Measurements from ENCODE around the gene RDM1.
"Not testable (repeated sequence)": the region's sequence is repeated elsewhere in the genome, so short reads cannot be mapped to it uniquely, and the experiment has no call there.

Gene RDM1

DNA sequence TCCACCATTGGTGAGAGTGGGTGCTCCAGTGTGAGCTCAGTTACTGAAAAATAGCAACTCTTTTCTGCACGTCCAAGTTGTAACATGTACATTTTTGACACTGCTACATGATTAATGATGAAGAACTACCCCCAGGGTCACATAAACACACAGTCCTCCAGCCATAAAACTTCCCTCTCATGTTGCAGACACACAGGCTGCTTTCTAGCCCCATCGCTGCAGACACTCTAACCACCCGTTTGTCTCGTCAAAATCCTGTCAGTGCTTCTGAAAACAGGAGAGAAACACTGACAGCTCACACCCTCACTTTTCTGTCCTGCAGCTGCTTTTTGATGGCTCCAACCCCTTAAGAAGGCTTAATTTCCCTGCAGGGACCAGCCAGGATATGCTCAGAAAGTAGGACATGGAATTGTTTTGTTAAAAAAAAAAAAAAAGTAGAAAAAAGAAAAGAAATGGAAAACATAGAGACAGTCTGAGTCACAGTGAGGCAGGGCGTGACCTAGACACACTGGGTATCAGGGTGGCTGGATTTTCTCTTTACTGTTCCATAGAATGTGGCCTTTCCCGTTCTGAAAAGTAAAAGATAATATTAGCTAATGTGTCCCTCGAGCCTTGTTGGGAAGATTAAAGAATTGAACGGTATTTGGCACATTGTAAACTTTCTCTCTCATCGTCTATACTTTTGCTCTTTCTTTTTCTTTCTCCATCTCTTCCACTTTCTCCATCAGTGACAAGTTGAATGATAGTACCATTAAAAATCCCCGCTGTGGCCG lies 29.7 kb downstream of the RDM1 start:
- Histone ChIP-seq H3K9me3 (ENCODE audit: control insufficient read depth in 2 of 2, low read length in 2 of 2) (no peaks in the 10 kb centered on the region), H3K4me1 (ENCODE audit: control insufficient read depth in 2 of 2, insufficient read depth in 2 of 2, low read length in 2 of 2) (no peaks in the 10 kb centered on the region), H3K4me3 (ENCODE audit: low read length in 2 of 2) (no peak overlapping the region), H3K27me3 (ENCODE audit: control insufficient read depth in 2 of 2, insufficient read depth in 2 of 2, low read length in 2 of 2) (no peaks in the 10 kb centered on the region), H3K36me3 (ENCODE audit: control insufficient read depth in 2 of 2, insufficient read depth in 2 of 2, low read length in 2 of 2) (no peaks in the 10 kb centered on the region), H3K9ac (ENCODE audit: low read depth in 1 of 2, low read length in 2 of 2) (no peak overlapping the region), H3K27ac (ENCODE audit: low read depth in 2 of 2, low read length in 2 of 2) (no peak overlapping the region)

DNA sequence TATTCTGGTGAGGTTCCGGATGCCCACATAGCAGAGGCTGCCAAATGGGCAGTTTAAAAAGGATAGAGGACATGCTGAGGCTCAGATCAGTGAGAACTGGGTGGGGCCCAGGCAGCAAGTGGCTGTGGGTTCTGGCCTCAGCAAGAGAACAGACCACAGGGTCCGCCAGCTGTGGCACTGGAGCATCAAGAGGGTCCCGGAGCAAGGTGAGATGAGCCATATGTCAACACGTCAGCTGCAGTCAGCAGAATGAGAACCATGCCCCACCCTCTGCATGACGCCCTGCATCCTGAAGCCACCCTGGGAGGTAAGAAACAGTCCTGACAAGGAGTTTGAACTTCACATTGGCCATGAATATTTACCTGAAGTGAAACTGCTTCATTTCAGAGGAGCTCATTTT lies 30.3 kb downstream of the RDM1 start:
- Histone ChIP-seq H3K27ac (ENCODE audit: low read depth in 2 of 2, low read length in 2 of 2) (no peak overlapping the region), H3K4me1 (ENCODE audit: control insufficient read depth in 2 of 2, insufficient read depth in 2 of 2, low read length in 2 of 2) (no peaks in the 10 kb centered on the region), H3K9me3 (ENCODE audit: control insufficient read depth in 2 of 2, low read length in 2 of 2) (no peaks in the 10 kb centered on the region), H3K4me3 (ENCODE audit: low read length in 2 of 2) (no peak overlapping the region), H3K36me3 (ENCODE audit: control insufficient read depth in 2 of 2, insufficient read depth in 2 of 2, low read length in 2 of 2) (no peaks in the 10 kb centered on the region), H3K9ac (ENCODE audit: low read depth in 1 of 2, low read length in 2 of 2) (no peak overlapping the region), H3K27me3 (ENCODE audit: control insufficient read depth in 2 of 2, insufficient read depth in 2 of 2, low read length in 2 of 2) (no peaks in the 10 kb centered on the region)

DNA sequence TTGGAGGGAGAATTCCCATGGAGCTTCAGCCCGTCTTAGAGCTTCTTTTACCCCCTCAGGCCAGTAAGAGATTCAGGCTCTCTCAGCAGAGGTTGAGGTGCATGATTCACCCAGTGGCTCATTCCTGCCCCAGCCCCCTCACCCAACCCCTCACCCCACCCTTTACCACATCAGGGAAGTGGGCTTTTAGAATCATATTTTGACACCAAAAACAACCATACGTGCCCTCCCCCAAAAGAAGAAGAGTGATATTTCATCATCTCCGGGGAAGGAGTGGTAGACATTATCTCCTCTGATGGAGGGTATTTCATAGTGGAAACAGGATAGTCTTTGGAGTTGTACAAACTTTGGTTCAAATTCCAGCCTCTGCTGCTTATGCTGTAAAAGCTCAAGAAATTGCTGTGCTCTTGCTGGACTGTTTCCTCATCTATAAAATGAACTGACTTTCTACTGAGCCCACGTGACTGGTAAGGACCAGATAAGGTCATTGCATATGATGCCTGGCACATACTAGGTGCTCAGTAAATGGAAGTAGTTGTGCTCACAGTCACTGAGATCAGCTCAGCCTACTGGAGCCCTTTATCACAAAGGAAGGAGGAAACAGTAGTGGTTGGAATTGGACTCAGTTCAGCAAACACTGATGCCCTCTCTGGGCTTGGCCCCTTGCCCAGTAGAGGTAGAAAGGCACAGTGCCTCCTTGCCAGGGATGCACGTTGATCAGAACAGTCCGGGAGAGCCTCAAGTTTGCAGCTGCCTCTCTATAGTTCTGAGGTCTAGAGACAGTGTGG lies 32.1 kb downstream of the RDM1 start:
- no peaks in the 10 kb centered on the region for H3K36me3 ChIP-seq (ENCODE audit: control insufficient read depth in 2 of 2, insufficient read depth in 2 of 2, low read length in 2 of 2)
- peak overlapping the region in 1 of 2 donors; percentile 16 for H3K27ac ChIP-seq (ENCODE audit: low read depth in 2 of 2, low read length in 2 of 2)
- no peaks in the 10 kb centered on the region for H3K9me3 ChIP-seq (ENCODE audit: control insufficient read depth in 2 of 2, low read length in 2 of 2)
- peak overlapping the region in 1 of 2 donors; percentile 1 for H3K4me3 ChIP-seq (ENCODE audit: low read length in 2 of 2)
- H3K27me3 ChIP-seq (ENCODE audit: control insufficient read depth in 2 of 2, insufficient read depth in 2 of 2, low read length in 2 of 2) = no peaks in the 10 kb centered on the region
- no peak overlapping the region for H3K9ac ChIP-seq (ENCODE audit: low read depth in 1 of 2, low read length in 2 of 2)
- H3K4me1 ChIP-seq (ENCODE audit: control insufficient read depth in 2 of 2, insufficient read depth in 2 of 2, low read length in 2 of 2) = no peaks in the 10 kb centered on the region

DNA sequence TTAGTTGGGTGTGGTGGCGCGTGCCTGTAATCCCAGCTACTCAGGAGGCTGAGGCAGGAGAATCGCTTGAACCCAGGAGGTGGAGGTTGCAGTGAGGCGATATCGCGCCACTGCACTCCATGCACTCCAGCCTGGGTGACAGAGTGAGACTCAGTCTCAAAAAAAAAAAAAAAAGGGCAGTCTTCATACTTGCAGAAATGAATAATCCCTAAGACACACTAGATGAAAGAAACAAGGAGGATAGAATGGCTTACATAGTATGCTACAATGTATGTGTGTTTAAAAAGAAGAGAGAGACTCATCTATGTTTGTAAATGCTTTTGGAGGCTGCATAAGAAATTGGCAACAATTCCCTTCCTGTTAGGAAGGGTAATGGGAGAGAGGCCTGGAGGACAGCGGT lies 32.8 kb downstream of the RDM1 start:
- not testable (repeated sequence) for H3K36me3 ChIP-seq (ENCODE audit: control insufficient read depth in 2 of 2, insufficient read depth in 2 of 2, low read length in 2 of 2); H3K9ac ChIP-seq (ENCODE audit: low read depth in 1 of 2, low read length in 2 of 2); H3K9me3 ChIP-seq (ENCODE audit: control insufficient read depth in 2 of 2, low read length in 2 of 2); H3K27ac ChIP-seq (ENCODE audit: low read depth in 2 of 2, low read length in 2 of 2); H3K27me3 ChIP-seq (ENCODE audit: control insufficient read depth in 2 of 2, insufficient read depth in 2 of 2, low read length in 2 of 2); H3K4me3 ChIP-seq (ENCODE audit: low read length in 2 of 2); H3K4me1 ChIP-seq (ENCODE audit: control insufficient read depth in 2 of 2, insufficient read depth in 2 of 2, low read length in 2 of 2)

DNA sequence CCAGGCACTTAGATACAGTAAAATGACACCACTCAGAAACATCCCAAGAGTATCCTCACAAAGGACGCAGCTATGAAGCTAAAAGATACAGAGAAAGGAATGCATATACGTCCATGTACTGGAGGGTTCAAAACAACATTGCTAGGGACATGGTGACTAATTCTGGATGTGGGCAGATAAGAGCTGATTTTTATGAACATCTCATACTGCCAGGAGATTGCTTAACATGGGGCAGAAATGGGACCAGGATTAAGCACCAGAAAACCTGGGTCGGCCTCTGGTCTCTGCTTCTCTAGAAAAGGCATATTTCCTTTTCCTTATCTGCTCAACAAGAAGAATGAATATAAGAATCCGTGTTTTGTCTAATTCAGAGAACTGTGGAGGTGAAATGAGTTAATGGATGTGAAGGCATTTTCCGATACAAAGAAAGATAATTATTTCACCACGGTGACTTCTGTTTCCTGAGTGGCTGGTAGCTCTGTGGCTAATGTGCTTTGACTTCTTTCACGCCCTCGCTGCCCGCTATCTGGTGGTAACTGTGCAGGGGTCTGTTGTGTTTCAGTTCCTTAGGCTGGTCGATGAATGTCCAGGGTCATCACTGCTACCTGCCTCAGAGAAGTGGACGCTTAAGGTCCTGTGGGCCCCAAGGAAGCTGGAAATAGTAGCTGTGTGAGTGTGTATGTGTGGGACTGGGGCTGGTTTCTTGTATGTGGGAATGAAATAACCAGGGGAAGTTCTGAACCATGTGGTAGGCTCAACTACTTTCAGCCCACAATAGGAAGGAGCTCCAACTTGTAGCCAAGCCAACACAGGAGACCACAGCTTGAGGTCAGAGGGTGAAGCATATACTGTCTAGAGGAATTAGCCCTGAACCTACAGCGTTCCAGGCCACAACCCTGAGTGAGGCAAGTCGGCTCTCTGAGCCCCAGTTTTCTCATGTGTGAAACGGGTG lies 34.7 kb downstream of the RDM1 start:
- H3K36me3 ChIP-seq (ENCODE audit: control insufficient read depth in 2 of 2, insufficient read depth in 2 of 2, low read length in 2 of 2) = no peaks in the 10 kb centered on the region
- H3K9ac ChIP-seq (ENCODE audit: low read depth in 1 of 2, low read length in 2 of 2) = no peak overlapping the region
- no peaks in the 10 kb centered on the region for H3K4me1 ChIP-seq (ENCODE audit: control insufficient read depth in 2 of 2, insufficient read depth in 2 of 2, low read length in 2 of 2)
- no peaks in the 10 kb centered on the region for H3K27me3 ChIP-seq (ENCODE audit: control insufficient read depth in 2 of 2, insufficient read depth in 2 of 2, low read length in 2 of 2)
- no peaks in the 10 kb centered on the region for H3K9me3 ChIP-seq (ENCODE audit: control insufficient read depth in 2 of 2, low read length in 2 of 2)
- no peak overlapping the region for H3K4me3 ChIP-seq (ENCODE audit: low read length in 2 of 2)
- peak overlapping the region in 1 of 2 donors; percentile 5 for H3K27ac ChIP-seq (ENCODE audit: low read depth in 2 of 2, low read length in 2 of 2)

DNA sequence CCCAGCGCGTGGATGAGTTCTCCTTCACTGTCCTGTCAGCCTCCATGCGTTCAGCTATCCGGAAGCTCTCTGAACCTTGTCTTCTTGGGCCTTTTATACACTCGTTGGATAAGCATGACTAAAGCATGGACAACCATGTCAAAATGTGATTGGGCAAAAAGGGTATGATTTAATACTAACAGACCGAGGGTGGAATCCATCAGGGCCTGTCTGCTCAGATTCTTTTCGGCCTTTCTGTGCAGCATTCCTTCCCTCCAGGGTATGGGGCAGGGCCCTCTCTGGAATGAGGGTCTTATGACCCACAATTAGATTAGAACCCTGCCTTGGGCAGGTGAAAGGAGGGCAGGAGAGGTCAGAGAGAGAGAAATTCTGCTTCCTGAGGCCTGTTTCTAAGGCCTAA lies 36.4 kb downstream of the RDM1 start:
- no peak overlapping the region for H3K4me3 ChIP-seq (ENCODE audit: low read length in 2 of 2)
- no peak overlapping the region for H3K27ac ChIP-seq (ENCODE audit: low read depth in 2 of 2, low read length in 2 of 2)
- no peaks in the 10 kb centered on the region for H3K27me3 ChIP-seq (ENCODE audit: control insufficient read depth in 2 of 2, insufficient read depth in 2 of 2, low read length in 2 of 2)
- no peaks in the 10 kb centered on the region for H3K9me3 ChIP-seq (ENCODE audit: control insufficient read depth in 2 of 2, low read length in 2 of 2)
- H3K36me3 ChIP-seq (ENCODE audit: control insufficient read depth in 2 of 2, insufficient read depth in 2 of 2, low read length in 2 of 2) = no peaks in the 10 kb centered on the region
- no peak overlapping the region for H3K9ac ChIP-seq (ENCODE audit: low read depth in 1 of 2, low read length in 2 of 2)
- H3K4me1 ChIP-seq (ENCODE audit: control insufficient read depth in 2 of 2, insufficient read depth in 2 of 2, low read length in 2 of 2) = no peaks in the 10 kb centered on the region

DNA sequence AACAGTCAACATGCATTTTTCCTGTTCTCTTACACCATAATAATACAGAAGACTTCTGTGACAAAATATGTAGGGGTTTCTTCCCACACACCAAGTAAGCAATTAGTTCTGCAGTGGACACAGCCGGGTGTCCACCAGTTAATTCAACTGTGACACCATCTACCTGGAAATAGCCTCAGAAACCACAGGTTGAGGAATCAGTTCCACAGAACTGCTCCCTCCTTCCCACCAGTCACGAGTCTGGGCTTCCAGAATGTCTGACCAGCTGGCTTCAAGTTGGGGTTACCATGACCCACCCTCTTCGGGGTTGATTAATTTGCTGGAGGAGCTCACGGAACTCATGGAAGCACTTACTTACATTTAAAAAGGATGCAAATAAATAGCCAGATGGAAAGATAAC lies 36.8 kb downstream of the RDM1 start:
- no peaks in the 10 kb centered on the region for H3K36me3 ChIP-seq (ENCODE audit: control insufficient read depth in 2 of 2, insufficient read depth in 2 of 2, low read length in 2 of 2)
- H3K27ac ChIP-seq (ENCODE audit: low read depth in 2 of 2, low read length in 2 of 2) = no peak overlapping the region
- no peaks in the 10 kb centered on the region for H3K4me1 ChIP-seq (ENCODE audit: control insufficient read depth in 2 of 2, insufficient read depth in 2 of 2, low read length in 2 of 2)
- H3K9me3 ChIP-seq (ENCODE audit: control insufficient read depth in 2 of 2, low read length in 2 of 2) = no peaks in the 10 kb centered on the region
- no peak overlapping the region for H3K9ac ChIP-seq (ENCODE audit: low read depth in 1 of 2, low read length in 2 of 2)
- H3K27me3 ChIP-seq (ENCODE audit: control insufficient read depth in 2 of 2, insufficient read depth in 2 of 2, low read length in 2 of 2) = no peaks in the 10 kb centered on the region
- no peak overlapping the region for H3K4me3 ChIP-seq (ENCODE audit: low read length in 2 of 2)

DNA sequence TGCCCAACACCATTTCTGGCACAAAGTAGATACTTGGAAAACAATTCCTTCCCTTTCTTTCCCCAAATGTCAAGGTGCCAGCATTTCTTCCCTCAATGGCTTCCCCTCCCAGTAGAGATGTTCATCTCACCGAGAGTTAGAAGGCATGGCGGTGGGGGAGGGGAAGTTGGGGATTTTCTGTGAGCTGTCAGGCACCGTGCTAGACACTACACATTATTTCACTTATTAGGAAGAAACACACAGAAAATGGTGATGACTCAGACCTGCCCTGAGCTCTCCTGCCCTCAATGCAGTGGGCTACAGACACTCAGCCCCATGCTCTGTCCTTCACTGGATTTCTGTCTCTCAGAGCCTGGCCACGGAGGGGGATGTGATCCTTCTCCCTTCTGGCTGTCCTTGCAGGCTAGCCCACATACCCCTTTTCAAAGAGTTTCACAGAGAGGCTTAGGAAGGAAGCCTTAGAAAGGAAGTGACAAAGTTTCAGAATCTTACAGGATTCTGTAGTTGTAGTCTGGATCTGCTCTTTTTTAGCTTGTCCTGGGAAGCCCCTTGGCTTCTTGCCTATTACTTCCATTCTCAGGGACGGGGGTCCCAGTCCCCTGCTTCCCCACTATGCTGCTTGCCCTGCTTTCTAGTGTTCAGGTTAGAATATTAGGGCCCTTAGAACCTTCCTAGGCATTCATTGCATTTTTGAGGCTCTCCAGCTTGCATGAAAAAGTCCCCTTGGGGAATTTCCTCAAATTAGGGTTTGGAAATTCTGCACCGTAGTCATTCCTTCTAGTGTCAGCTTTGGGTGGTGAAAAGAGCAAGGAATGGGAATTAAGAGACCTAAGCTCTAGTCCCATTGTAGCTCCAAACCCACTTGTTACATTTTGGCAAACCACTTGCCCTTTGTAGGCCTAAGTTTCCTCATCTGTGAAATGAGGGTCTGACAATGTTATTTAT lies 38.2 kb downstream of the RDM1 start:
- Histone ChIP-seq H3K9ac (ENCODE audit: low read depth in 1 of 2, low read length in 2 of 2) (no peak overlapping the region), H3K9me3 (ENCODE audit: control insufficient read depth in 2 of 2, low read length in 2 of 2) (no peaks in the 10 kb centered on the region), H3K4me3 (ENCODE audit: low read length in 2 of 2) (no peak overlapping the region), H3K27ac (ENCODE audit: low read depth in 2 of 2, low read length in 2 of 2) (no peak overlapping the region), H3K4me1 (ENCODE audit: control insufficient read depth in 2 of 2, insufficient read depth in 2 of 2, low read length in 2 of 2) (no peaks in the 10 kb centered on the region), H3K36me3 (ENCODE audit: control insufficient read depth in 2 of 2, insufficient read depth in 2 of 2, low read length in 2 of 2) (no peaks in the 10 kb centered on the region), H3K27me3 (ENCODE audit: control insufficient read depth in 2 of 2, insufficient read depth in 2 of 2, low read length in 2 of 2) (no peaks in the 10 kb centered on the region)

DNA sequence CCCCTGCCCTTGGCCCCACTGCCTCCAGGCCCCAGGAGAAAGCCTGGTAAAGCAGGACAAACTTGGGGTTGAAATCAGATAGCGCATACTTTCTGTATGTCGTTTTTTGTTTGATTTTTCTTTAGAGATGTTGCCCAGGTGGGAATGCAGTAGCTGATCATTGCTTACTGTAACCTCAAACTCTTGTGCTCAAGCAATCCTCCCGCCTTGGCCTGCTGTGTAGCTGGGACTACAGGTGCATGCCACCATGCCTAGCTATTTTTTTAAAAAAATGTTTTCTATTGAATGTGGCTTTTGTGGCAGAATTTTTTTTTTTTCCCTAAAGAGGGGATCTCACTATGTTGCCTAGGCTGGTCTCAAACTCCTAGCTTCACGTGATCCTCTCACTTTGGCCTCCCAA lies 39.3 kb downstream of the RDM1 start:
- Histone ChIP-seq H3K4me3 (ENCODE audit: low read length in 2 of 2) (no peak overlapping the region), H3K9me3 (ENCODE audit: control insufficient read depth in 2 of 2, low read length in 2 of 2) (no peaks in the 10 kb centered on the region), H3K4me1 (ENCODE audit: control insufficient read depth in 2 of 2, insufficient read depth in 2 of 2, low read length in 2 of 2) (no peaks in the 10 kb centered on the region), H3K27me3 (ENCODE audit: control insufficient read depth in 2 of 2, insufficient read depth in 2 of 2, low read length in 2 of 2) (no peaks in the 10 kb centered on the region), H3K36me3 (ENCODE audit: control insufficient read depth in 2 of 2, insufficient read depth in 2 of 2, low read length in 2 of 2) (no peaks in the 10 kb centered on the region), H3K9ac (ENCODE audit: low read depth in 1 of 2, low read length in 2 of 2) (no peak overlapping the region), H3K27ac (ENCODE audit: low read depth in 2 of 2, low read length in 2 of 2) (peak overlapping the region in 1 of 2 donors; percentile 6)
